HG02870 (cell line): Measurements from ENCODE around the gene TRMT6.

Experiments used
- ATAC-seq: cut with Tn5 transposase; IDR thresholded peaks from one replicate; pipeline ENCODE4 v1.9.1; 2021; ENCODE audit warnings: mild to moderate bottlenecking, moderate library complexity; ENCODE audit not compliant: unreplicated experiment

TRMT6 gene, protein sequence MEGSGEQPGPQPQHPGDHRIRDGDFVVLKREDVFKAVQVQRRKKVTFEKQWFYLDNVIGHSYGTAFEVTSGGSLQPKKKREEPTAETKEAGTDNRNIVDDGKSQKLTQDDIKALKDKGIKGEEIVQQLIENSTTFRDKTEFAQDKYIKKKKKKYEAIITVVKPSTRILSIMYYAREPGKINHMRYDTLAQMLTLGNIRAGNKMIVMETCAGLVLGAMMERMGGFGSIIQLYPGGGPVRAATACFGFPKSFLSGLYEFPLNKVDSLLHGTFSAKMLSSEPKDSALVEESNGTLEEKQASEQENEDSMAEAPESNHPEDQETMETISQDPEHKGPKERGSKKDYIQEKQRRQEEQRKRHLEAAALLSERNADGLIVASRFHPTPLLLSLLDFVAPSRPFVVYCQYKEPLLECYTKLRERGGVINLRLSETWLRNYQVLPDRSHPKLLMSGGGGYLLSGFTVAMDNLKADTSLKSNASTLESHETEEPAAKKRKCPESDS

DNA sequence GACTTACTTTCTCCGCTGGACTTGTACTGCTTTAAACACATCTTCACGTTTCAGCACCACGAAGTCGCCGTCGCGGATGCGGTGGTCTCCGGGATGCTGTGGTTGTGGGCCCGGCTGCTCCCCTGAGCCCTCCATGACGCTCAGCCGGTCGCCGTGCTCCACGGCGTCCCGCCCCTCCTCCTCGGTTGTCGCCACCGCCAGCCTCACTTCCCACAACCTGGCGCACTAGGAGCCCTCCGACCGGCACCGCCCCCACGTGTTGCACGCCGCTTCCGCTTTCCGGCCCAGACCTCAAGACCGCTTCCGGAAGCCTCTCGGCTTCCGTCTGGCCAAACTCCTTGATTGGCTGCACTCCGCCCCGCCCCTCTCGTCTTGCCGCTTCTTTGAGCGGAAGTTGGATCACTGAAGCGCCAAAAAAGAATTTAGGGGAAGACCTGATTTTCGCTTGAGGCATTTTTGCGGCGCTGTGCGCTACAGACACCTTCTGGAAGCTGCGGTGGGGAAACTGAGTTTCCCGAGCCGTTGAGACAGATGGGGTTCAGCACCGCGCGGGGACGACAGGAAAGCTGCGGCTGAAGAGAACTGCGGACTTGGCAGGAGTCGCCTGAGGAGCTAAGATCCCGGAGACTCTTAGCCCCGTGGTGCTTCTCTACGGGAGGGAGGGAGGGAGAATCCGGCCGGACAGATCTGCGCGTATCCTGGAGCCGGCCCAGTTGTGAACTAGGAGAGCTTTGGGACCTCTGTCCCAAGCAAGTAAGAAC, at the start of gene TRMT6, which contains the start of gene MCM8:
TRMT6 (minus strand) TSS at position 263 of the 761 bp plus-strand sequence; CDS start at position 135, 128 bp downstream.
MCM8 (plus strand) TSS at position 382 of the 761 bp plus-strand sequence. CDS start 1,364 bp downstream, outside the sequence.
- peak; percentile 95 for ATAC-seq

DNA sequence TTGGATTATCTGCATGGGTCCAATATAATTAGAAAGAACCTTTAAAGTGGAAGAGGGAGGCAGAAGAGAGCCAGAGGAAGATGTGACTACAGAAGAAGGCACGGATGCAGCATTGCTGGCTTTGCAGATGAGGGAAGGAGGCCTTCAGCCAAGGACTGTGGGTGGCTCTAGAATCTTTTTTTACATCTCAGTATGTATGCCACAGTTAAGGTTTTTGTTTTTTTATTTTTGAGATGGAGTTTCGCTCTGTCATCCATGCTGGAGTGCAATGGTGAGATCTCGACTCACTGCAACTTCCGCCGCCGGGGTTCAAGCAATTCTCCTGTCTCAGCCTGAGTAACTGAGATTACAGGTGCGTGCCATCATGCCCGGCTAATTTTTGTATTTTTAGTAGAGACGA, 49.5 kb upstream of the TRMT6 start:
- ATAC-seq = no peak

DNA sequence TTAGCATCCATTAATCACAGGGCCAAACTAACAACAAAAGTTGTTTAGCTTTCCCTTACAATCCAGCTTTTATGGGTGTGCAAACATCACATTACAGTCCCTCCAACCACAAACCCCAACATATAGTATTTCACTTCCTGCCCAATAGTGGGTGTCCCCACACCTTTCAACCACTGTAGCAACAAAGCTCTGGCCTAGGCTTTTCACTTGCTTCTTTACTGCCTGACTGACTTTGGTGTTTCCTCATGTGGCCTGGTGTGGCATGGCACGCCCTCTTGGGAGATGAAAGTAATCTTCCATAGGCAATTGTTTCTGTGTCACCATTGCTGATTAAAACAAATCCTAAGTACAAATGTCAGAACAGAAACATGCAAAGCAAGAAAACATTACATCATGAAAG, 46.4 kb upstream of the TRMT6 start:
- peak; percentile 96 for ATAC-seq

DNA sequence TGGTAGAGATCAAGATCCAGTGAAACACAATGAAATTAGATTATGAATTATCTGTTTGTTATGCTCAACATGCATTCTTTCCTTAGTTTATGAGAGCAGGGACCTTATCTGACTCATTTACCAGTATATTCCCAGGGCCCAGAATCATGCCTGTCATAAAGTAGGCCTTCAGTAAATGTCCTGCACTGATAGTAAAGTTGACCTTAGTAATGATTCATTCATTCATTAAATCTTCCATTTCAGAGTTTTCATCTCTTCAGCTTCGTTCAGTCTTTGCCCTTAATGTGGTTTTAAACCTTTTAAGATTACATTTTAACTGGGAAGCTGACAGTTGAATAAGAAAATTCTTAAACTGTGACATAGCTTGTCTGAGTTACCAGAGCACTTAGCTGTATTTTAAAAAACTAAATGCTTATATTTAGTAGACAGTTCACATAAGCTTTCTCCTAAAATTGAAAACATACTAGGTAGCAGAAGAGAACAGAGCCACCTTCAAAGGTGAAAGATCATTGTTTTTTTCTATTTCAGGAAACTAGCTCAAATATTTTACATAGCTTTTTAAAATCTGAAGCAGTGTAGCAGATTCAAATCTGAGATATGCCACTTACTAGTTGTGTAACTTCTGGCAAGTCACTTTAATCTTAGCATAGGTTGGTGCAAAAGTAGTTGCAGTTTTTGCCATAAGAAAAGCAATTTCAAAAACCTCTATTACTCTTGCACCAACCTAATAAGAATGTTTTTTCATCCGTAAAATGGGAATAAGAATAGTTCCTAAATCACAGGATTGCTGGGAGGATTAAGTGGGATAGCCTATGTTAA, 41.5 kb upstream of the TRMT6 start:
- ATAC-seq = no peak

DNA sequence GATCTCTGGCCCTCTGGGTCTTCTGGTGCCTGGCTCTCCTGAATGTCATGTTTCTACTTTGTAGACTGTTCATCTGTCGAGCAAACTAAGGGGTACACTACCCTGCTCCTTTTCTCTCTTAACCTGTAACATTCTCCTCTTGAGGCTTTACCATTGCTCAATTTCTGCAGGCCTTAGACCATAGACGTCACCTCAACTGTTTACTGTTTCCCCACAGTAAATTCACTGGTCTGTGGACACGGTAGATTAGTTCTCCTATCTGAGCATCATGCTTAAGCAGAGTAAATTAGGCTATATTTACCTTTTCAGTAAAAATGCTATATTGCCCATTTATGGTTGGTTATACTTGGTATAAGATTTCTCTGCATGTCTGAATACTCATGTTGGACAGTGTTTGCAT, 40.6 kb upstream of the TRMT6 start:
- ATAC-seq = no peak

DNA sequence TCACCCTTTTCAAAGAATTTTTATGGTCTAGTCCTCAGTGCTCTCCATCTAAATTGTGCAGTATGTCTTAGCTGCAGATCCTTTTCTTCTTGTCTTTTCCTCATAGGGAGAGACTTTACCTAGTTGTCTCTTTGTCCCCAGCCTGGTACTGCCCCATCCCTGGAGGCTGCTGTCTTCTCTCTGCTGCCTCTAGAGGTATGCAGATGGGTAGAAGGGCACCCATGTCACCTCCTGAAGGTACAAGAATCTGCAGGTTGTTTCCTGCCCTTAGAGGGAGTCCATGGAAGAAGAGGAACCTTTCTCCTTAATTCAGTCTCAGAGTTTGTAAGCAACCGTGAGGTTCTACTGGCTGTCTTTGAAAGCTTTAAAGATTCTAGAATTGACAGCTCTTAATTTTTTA, 39.2 kb upstream of the TRMT6 start:
- ATAC-seq = no peak

DNA sequence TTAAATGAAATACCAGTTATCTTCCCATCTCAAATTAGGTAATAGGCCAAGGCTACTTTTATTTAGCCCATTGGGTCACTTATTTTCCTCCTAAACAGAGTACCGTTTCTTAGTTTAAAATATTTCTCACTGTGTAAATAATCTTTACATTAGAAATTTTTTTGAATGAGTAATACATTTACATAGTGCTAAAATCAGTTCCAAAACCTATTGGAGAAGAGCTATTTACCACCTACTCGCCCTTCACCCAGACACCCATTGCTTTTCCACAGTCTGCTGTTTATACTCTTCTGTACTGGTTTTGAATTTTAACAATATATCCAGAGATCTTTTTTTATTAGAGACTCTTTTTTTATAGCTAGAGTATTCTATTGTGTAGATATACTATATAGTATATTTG, 37.0 kb upstream of the TRMT6 start:
- no peak for ATAC-seq

DNA sequence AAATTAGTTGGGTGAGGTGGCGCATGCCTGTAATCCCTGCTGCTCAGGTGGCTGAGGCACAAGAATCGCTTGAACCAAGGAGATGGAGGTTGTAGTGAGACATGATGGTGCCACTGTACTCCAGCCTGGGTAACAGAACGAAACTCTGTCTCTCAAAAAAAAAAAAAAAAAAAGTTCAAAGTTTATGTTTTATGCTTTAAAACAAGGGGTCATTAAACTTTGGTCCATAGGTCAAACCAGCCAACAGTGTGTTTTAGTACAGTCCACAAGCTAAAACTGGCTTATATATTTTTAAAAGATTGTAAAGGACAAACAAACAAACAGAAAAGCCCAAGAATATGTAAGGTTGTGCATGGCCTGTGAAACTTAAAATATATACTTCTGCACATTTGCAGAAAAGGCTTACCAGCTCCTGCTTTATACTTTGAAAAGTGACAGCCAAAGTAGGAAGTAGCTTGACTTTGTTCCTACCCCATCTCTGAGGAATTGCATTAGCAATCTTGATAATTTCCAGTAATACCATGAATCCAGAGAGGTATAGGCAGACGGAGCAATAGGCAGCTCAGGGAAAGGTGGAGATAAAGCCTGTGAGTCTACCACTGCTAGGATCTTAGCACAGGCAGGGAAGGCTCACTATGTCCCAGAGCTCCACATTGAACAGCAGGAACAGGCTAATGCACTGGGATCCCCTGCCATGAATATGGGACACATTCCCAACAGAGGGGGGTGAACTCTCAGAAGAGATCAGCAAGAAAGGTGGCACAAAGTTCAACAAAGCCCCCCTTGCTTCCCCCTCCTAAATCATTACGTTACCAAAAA, 30.6 kb upstream of the TRMT6 start:
- no peak for ATAC-seq

DNA sequence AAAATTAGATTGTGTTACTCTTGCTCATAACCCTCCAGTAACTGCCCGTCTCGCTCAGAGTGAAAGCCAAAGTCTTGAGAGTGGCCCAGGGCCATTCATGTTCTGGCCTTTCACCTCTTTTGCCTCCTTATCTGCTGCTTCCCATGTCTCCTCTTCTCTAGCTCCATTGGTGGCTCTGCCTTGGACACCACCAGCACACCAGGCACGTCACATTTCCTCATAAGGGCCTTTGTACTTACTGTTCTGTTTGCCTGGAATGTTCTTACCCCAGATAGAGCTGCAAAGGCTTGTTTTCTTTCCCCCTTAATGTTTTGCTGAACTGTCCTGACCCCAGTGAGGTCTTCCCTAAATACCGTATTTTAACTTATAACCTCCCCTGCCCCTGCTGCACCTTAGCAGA, 29.5 kb upstream of the TRMT6 start:
- ATAC-seq = no peak

DNA sequence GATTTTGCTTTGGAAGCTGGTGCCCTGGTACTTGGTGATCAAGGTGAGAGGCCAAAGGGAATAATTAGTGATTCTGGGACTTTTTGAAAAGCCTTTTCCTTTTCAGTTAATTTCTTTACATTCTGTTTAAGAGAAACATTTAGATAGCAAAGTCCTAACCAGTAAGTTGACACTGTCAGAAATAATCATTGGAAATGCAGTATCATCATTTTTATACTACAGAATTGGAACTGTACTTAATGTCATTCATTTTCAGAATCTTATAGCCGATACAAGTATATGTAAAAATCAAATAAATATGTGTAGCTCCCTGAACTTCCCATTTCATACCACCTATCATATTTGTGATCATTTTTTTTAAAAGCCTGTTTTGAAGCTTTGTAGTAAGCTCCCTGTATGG, 27.6 kb upstream of the TRMT6 start:
- no peak for ATAC-seq

DNA sequence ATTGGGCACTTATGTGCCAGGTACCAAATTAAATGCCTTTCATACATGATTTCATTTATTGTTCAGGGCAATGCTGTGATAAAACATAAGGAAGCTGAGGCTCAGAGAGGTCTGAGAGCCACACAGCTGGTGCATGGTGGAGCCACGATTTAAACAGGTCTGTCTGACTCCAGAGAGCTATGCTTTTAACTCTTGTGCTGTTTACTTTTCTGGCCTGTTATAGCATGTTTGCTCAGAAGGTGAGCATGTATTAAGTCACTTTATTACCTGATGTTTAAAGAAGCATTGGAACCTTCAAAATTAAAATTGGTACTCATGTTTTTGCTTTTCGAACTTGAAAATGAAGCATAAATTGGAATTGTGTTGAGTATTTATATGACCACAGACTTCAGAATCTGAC, 26.9 kb upstream of the TRMT6 start:
- ATAC-seq = no peak

DNA sequence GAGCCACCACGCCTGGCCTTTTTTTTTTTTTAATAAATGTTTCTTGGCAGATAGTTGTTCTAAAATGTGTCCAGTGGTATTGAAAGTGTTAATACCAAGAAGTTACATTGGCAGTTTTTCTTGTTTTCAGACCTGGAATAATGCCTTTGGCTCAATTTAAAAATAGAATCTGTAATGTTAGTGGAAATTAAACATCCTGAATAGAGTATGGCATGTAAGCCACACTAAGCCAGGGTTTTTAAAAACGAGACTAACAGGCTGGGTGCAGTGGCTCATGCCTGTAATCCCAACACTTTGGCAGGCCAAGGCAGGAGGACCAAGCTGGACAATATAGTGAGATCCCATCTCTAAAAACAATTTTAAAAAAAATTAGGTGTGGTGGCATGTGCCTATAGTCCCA, 25.4 kb upstream of the TRMT6 start:
- no peak for ATAC-seq

DNA sequence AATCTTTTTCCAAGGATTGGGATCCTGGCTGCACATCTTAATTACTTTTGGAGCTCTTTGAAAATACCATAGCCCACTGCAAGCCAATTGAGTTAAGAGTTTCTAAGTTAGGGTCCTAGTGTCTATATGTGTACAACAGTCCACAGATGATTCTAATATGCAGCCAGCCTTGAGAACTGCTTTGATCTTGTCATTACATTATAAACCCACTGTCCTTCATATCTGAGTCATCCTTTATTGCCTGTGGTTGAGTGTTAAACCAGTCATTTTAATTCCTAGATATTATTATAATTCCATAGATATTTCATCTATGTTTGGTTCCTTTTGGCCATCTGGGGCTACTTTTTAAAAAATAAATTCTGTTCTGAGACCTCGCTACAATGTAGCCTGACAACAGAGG, 24.2 kb upstream of the TRMT6 start:
- ATAC-seq = no peak

DNA sequence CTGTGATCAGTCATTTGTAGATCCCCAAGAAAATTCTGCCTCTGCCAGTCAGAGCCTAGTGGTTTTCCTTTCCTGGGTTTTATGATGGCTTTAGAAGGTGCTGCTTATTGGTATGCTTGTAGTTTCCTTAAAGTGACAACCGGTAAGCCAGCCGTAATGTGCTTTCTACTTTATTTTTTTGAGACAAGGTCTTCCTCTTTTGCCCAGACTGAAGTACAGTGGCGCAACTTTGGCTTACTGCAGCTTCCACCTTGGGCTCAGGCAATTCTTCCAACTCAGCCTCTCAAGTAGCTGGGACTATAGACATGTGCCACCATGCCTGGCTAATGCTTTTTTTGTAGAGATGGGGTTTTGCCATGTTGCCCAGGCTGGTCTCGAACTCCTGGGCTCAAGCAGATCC, 23.6 kb upstream of the TRMT6 start:
- no peak for ATAC-seq

DNA sequence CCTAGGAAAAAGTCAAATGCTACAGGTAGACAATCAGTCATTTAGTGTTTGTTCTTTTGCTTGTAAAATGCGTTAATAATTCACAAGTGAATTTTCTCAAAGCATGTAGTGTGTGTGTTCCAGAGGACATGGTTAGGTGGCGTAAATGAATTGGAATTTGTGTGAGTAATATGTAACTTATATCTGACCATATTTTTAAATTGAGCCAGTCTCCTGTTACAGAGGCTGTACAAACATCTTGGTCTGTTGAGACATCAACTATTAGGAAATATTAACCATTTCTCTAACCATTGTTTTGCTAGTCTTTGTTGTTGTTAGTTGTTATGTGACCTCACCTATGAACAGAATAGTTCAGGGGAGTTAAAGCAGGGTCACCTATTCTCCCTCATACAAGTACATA, 22.8 kb upstream of the TRMT6 start:
- no peak for ATAC-seq

DNA sequence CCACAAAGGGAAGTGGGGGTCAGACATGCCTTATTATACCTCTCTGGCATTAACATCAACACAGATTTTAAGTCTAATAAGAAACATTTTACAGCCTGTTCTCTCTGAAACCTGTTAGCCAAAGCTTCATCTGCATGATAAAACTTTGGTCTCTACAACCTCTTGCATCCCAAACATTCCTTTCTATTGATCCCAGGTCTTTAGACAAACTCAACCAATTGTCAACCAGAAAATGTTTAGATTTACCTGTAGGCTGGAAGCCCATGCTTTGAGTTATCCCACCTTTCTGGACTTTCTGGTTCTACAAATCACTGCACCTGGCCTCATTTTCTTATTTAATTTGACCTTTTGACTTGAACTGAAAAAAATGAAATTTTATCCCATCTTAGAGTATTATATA, 20.9 kb upstream of the TRMT6 start:
- no peak for ATAC-seq

DNA sequence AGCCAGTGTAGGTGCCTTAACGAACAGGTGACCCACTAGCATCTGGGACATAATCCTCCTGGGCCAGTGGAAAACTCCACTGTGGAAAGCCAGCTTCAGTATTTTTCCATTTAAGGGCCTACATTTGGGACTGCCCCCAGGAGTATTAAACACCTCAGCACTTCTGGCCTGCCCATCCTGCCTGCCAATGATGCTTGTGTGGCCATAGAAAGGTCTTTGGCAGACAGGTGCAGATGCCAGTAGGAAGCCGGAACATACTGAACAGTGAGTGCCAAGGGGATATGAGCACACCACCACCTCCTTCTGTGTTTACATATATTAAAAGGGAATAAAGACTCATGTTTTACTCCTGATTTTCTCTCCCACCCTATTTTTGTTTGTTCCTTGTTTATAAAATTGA, 20.0 kb upstream of the TRMT6 start:
- no peak for ATAC-seq

DNA sequence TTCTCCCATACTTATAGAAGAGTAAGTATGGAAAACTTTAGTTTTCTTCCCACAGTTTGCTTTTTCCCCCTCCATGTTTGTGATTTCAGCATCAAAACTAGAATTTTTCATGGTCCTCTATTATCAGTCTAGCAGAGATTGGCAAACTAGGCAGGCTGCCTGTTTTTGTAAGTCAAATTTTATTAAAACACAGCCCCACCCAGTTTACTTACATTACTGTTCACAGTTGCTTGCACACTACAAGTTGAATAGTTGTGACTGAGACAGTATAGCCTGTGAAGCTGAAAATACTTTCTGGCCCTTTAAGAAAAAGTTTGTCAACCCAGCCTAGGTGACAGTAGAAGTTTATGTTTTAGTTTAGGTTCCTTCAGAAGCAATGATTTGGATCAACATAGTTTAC, 19.6 kb upstream of the TRMT6 start:
- no peak for ATAC-seq

DNA sequence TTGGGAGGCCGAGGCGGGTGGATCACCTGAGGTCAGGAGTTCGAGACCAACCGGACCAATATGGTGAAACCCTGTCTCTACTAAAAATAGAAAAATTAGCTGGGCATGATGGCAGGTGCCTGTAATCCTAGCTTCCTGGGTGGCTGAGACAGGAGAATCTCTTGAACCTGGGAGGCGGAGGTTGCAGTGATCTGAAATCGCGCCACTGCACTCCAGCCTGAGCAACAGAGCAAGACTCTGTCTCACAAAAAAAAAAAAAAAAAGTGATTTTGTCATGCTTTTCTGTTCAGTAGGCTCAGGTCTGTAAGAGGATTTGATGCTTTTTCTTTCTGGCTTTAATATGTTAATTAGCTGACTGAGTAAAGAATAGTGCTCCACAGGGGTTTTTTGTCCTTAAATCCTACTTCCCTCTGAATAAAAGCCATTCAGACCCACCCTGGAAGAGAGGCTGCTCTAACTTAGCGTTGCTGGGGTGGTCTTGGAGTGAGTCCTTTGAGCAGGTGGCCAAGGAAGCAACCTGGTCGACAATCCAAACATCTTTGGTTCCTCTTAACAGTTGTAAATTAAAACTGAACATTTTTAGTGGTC, 19.1 kb upstream of the TRMT6 start:
- ATAC-seq = no peak

DNA sequence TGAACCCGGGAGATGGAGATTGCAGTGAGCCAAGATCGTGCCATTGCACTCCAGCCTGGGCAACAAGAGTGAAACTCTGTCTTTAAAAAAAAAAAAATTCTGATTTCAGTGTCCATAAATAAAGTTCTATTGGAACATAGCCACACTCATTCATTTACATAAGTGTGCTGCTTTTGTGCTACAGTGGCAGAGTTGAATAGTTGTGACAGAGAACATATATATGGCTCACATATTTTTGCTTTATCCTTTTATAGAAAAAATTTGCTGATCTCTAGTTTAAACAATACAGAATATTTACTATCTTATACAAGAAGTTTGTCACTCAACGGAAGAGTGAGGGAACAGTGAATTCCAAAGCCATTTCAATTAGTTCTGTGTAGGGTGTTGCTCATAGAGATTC, 18.1 kb upstream of the TRMT6 start:
- ATAC-seq = no peak
